Endometrial microvascular endothelial cells (primary cell): Measurements from ENCODE around the gene PLD1. TPM values are rescaled to one million over a fixed set of nuclear protein-coding genes. Genes with fewer than 3 reads are reported as not detected.
"Not testable (repeated sequence)": the region's sequence is repeated elsewhere in the genome, so short reads cannot be mapped to it uniquely, and the experiment has no call there.

ENCODE experiments used
- in situ Hi-C: cut with HindIII; loops from 2 replicates; pipeline ENCODE4 v1.10.0; 2017; ENCODE audit warnings: low sequenced_read_pairs, low pct_unique_long_range_greater_than_20kb; ENCODE audit errors: inconsistent ontology term
- total RNA-seq: library from RNA; depleted of rRNA; stranded (reverse); fragments of >200 nt; gene quantifications from one replicate; pipeline ENCODE4 v1.2.3, GENCODE V29; 2015; ENCODE audit errors: inconsistent ontology term

Gene PLD1
- total RNA-seq, 1 donor from 2014 or later, result 38.3 TPM

- in situ Hi-C loops, result no loop called here
Measured at GRCh38 chr3:171824824-171825221, 14.5 kb upstream of the PLD1 start.

- in situ Hi-C loops, result no loop called here
Measured at GRCh38 chr3:171824116-171824515, 13.8 kb upstream of the PLD1 start.

- in situ Hi-C loops, result no loop called here
Measured at GRCh38 chr3:171822431-171823106, 12.3 kb upstream of the PLD1 start.

GRCh38 chr3:171821778-171822358, 11.6 kb upstream of the PLD1 start:
- in situ Hi-C loops, result no loop called here

GRCh38 chr3:171821044-171821443, 10.8 kb upstream of the PLD1 start:
- in situ Hi-C loops, result no loop called here

- in situ Hi-C loops, result no loop called here
Measured at GRCh38 chr3:171817074-171817800, 7.0 kb upstream of the PLD1 start.

- in situ Hi-C loops, result no loop called here
Measured at GRCh38 chr3:171815973-171816595, 5.8 kb upstream of the PLD1 start.

GRCh38 chr3:171814662-171815061, 4.4 kb upstream of the PLD1 start:
- in situ Hi-C loops, result not testable (repeated sequence)

- in situ Hi-C loops, result no loop called here
Measured at GRCh38 chr3:171813897-171814460, 3.7 kb upstream of the PLD1 start.

- in situ Hi-C loops, result no loop called here
Measured at GRCh38 chr3:171813278-171813896, 3.1 kb upstream of the PLD1 start.

GRCh38 chr3:171812811-171813210, 2.5 kb upstream of the PLD1 start:
- in situ Hi-C loops, result no loop called here

- in situ Hi-C loops, result no loop called here
Measured at GRCh38 chr3:171811913-171812335, 1.6 kb upstream of the PLD1 start.

GRCh38 chr3:171811295-171811912, 1.1 kb upstream of the PLD1 start:
- in situ Hi-C loops, result no loop called here

GRCh38 chr3:171810629-171811294, 479 bp upstream of the PLD1 start:
- in situ Hi-C loops, result no loop called here

GRCh38 chr3:171809611-171809860, 747 bp downstream of the PLD1 start:
- in situ Hi-C loops, result no loop called here

- in situ Hi-C loops, result no loop called here
Measured at GRCh38 chr3:171807806-171808205, 2.5 kb downstream of the PLD1 start.

- in situ Hi-C loops, result no loop called here
Measured at GRCh38 chr3:171807129-171807675, 3.1 kb downstream of the PLD1 start.
